Mucosa of gallbladder (tissue), 1 donor: ENCODE measurements around the gene DNAJC25. TPM values are rescaled to one million over a fixed set of nuclear protein-coding genes. Genes with fewer than 3 reads are reported as not detected.

ENCODE experiments used
- DNase-seq: peaks from one replicate; pipeline ENCODE4 v3.0.0-alpha.2; 2020; ENCODE audit warnings: low spot score
- total RNA-seq: library from RNA; stranded (reverse); gene quantifications from one replicate; pipeline ENCODE4 v1.2.1, GENCODE V29; 2021
- donor health status: DM: no; HTN: no; CAD: no.

The DNAJC25 gene
- total RNA-seq, 1 donor from 2014 or later = 6.5 TPM

DNA sequence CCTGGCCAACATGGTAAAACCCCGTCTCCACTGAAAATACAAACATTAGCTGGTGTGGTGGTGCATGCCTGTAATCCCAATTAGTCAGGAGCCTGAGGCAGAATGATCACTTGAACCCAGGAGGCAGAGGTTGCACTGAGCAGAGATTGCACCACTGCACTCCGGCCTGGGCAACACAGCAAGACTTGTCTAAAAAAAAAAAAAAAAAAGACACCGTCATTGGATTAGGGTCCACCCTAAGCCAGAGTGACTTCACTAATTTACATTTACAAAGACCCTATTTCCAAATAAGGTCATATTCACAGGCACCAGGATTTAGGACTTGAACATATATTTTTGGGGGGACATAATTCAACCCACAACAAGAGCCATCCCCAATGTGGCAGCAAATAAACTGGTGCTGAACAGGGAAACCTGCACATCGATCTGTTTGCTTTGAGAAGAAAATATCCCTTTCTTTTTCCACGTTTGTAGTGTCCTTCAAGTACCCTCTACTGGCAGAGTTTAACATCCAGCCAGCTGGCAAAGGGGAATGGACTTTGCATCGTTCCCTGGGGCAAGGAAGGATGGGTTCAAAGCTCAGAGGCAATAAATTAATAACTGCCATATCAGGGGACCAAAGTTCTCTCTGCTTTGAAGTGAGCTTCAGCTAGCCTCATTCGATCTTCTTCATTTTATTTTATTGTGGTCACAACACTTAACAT lies 3.7 kb upstream of the DNAJC25 start:
- peak; percentile 78 for DNase-seq

DNA sequence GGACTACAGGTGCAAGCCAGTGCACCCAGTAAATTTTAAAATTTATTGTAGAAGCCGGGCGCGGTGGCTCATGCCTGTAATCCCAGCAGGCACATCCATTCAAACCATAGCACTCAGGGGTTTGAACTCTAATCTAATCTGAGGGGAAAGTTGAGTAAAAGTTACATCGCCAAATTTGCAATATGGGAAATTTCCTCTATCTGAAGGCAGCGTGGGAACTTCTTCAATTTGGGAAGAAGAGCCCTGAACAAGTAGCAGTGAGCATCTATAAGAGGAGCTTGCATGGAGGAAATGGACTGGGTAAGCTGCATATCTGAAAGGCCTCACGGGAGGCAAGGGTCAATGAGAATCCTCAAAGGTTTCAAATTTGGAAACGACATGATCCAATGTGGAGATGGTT lies 2.7 kb upstream of the DNAJC25 start:
- no peak for DNase-seq

DNA sequence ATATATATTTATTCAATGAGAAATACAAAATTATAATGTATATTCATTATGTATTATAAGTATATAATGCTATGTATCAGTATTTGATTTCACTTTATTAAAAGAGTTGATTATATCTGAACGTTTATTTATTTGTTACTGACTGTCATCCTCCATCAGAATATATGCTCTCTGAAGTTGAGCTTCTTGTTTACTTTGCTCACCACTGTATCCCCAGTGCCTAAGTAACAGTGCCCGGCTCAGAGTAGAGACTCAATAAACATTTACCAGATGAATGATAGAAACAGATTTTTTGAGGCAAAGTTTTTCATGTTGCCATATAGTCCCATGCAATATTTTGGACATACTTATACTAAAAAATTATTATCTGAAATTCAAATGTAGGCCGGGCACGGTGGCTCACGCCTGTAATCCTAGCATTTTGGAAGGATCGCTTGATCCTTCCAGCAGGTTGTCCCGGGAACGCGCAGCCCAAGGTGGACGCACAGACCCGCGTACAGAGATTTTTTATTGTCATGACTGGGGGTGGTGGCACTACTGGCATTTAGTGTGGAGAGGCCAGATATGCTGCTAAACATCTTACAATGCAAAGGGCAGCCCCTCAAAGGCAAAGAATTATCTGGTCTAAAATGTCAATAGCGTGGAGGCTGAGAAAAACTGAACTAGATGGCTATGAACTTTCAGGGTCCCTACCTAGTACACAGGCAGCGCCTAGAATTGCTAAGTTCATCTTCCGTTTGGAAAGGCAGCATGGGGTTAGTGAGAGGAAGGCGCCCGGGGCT lies 761 bp upstream of the DNAJC25 start:
- DNase-seq = no peak

DNA sequence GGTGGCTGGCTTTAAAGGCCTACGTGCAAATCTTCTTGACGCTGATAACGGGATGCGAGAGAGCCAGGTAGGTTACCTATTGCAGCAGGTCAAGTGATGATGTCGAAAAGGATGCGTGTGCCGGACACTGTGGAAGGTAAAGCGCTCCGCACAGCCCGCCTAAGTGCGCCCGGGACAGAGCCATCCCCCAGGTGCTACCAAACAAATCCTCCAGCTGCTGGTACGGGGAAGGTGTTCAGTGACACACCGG lies 245 bp upstream of the DNAJC25 start:
- no peak for DNase-seq

DNA sequence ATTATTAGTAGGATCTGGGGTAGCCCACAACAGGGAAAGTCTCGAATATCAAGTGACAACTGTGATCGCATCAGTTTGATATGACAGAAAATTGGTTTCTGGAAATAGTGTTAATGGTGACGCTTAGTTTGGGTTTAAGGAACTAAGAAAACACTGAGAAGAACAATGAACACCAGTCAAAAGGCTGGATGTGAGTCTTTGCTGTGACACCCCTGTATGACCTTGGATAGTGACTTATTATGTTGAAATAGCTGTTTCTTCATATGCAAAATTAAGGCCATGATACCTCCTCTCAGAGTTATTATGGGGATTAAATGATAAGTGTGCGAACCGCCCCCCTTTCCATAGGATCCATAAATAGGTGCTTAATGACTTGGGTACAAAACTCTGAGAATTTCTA lies 926 bp downstream of the DNAJC25 start:
- DNase-seq = no peak

DNA sequence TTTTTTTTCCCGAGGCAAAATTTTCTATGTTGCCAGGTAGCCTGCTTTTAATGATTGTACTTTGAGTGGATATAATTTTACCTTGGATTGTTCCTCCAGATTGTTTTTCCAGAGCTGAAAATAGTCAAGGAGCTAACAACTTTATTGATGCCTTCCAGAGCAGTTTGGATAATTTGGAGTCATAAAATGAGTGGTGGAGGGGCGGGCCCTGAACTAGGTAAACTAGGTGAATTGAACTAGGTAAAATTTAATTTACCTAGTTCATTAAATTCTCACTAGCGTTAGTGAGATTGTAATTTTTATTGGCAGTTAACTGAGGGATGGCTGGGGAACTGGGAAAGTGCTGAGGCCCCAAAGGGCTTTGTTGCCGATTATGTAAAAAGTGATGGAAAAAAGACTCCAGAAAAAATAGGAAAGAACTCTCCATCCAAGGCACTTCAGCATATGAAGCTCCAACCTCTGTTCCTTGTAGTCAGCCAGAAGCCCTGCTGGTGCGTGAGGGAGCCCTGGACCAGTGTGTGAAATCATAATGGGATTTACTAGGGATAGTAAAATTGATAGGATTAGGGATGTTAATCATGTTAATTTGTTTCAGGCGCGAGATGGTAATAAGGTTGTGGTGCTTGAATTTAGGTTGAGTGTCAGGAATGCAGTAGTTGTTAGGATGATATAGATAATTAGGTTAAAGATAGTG lies 1.7 kb downstream of the DNAJC25 start:
- DNase-seq = no peak

DNA sequence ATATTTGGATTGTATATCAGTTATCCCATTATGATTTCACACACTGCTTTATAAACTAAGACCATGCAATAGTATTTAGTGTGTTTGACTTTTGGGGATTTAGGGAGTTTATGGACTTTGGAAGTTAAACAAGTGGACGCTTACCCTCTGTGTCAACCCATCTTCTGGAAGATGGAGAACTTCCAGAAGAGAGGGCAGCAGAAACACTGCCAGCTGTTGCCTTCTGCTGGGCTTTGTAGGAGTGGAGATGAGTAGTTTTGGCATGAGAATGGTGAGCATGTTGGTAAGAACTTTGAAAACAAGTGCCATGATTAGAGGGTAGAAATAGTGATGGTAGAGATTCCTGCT lies 2.2 kb downstream of the DNAJC25 start:
- DNase-seq = no peak

DNA sequence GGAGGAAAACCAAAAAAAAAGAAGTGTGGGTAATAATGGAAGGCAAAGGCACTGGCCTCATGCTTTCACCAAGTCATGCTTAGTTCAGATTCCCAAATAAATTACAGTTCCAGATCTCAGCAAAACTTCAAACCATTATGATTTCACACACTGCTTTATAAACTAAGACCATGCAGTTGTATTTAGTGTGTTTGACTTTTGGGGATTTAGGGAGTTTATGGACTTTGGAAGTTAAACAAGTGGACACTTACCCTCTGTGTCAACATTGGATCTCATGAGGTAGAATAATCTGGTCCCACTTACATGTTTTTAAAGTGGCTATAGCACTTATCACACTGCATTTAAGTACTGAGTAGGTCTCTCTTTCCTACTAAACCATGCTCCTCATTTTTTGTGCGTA lies 3.7 kb downstream of the DNAJC25 start:
- no peak for DNase-seq

DNA sequence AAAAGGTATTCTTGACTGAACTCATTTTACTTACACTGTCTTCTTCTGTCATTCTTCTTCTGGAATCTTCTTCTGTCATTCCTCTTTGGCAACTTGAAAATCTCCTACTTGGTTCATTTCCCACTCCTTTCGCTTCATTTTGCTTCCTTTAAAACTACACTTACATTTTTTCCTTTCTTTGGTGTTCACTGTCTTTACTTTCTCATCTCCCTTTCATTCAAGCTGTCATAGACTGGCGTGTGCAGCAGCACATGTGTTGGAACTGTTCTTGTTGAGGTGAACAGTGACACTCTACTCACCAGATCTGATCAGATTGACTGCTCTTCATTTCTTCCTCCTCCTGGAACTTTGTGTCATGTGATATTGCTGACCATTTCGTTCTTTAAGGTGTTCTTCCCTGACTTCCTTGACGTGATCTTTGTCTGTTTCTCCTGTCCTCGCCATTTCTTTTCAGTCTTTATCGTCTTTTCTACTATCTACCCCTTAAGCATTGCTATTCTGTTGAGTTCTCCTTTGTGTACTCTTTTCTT lies 6.4 kb downstream of the DNAJC25 start:
- DNase-seq = no peak

DNA sequence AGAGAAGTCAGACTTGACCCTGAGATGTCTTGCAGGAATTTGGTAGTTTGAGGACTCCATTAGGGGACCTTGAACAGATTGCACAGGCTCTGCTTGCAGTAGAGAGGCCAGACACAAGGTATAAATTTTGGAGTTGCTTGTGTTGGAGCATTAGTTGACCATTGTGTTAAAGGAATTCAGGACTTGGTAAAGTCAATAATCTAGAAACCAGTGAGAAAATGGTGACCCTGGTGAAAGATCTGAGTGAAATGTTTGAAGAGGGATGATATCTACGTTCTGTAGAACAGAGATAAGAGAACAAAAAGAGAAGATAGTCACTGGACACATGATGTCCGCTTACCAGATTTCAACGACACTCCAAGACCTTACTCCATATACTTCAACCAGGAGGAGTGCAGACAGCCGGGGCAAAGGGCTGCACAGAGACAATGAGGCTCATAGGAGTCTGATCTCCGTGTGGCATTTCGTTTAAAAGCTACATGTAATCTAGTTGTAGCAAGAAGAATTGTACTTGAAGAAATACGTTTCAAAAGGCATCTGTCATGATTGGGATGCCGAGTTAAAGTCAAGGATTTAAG lies 13.2 kb downstream of the DNAJC25 start:
- DNase-seq = no peak

DNA sequence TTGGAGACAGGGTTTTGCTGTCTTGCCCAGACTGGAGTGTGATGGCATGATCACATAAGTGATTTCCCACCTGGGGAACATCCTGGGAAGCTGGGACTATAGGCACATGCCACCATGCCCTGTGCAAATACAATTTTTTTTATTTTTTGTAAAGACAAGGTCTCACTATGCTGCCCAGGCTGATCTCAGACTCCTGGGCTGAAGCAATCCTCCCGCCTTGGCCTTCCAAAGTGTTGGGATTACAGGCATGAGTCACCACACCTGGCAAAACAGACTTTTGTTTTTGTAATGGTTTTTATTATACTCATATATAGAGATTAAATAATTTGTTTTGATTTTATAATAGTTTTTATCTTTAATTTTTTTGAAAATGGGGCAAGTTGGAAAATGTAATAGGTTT lies 14.7 kb downstream of the DNAJC25 start:
- DNase-seq = no peak

DNA sequence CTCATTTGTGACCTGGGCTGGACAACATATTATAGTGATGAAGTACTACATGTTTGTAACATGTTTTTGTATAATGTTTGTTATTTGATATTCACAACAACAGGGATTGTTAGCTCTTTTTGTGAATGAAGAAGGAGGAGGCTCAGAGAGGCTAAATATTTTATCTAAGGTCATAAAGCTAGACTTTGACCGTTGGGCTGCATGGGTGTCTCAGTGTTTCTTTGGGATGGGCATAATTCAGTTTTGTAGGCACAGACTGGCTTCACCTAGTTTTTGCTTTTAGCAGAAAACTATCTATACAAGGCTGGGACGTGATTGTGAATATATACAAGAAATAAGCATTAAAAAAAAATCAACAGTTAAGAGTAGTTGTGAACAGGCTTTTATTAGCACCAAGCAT lies 15.3 kb downstream of the DNAJC25 start:
- DNase-seq = no peak

DNA sequence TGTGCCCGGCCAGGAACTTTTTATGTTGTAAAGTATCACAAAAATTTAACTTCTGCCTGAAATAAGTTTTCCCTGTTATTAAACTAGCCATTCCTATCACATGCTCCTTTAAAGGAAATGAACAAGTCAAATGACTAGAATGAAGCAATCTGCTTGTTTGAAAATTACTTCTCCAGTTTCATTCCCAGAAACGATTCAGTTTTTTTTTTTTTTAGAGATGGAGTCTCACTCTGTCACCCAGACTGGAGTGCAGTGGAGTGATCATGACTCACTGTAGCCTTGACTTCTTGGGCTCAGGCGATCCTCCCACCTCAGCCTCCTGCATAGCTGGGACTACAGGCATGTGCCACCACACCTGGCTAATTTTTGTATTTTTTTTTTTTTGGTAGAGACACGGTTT lies 16.9 kb downstream of the DNAJC25 start:
- DNase-seq = no peak

DNA sequence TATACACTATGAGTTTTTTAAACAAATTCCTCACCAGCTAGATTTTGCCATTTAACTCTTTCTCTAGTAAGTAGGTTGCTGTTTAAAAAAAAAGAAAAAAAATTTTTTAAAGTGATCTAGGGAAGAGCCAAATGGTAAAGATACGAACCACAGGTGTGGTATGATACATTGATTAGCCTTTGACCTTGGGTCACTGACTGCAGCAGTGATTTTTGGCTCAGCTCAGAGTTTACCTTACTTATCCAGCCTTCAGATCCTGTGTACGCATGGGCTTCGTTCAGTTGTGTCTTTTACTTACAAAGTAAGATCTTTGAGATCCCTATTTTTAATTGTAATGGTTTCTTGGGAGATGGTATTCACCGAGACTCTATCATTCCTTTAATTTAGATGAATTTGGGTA lies 17.9 kb downstream of the DNAJC25 start:
- DNase-seq = no peak

DNA sequence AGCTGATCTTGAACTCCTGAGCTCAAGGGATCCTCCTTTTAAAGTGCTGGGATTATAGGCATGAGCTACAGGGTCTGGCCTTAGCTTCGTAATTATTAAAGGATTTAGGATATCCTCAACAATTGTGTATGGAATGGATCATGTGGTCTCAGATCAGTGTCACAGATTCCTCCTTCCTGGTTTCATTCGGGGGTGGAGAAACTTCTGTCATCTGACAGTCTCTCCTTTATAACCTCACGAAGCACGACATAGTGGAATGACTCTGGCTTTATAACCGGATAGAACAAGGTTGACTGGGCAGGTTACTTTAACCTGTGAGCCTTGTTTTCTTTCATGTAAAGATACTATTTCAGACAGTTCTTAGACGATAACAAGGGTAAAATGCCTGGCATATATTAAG lies 25.9 kb downstream of the DNAJC25 start:
- no peak for DNase-seq

DNA sequence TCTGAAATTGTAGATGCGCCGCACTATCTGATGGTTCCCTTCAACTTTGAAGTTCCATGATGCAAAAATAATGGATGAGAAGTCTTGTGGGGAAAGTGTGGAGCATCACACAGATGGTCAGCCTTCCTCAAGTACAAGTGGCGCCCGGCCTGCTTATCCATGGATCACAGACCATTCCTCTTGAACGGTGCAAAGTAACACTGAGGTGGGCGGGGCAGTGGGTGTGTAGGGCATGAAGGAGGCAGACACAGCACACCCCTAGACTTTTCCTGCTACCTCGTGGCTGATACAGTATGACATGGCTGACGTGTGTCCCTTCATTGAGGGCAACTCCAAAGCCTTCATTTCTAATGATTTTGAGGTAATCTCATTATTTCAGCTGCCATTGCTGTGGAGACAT lies 27.8 kb downstream of the DNAJC25 start:
- DNase-seq = no peak

DNA sequence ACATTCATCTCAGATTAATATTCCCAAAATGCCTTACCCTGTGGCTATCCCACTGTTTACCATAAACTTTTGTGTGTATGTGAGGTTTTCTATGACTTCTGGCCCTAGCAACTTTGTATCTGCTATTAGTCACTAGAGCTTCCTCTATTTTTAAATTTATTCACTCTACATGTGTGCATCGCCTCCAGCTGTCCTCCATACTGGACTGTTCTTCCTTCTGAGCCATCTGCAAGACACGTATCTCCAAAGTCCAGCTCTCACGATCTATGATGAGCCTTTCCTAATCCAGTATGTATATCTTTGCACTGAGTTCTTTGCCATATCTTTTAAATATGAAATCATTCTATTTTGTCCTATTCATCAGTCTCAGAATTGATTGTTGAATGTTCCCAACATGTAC lies 28.6 kb downstream of the DNAJC25 start:
- DNase-seq = no peak

DNA sequence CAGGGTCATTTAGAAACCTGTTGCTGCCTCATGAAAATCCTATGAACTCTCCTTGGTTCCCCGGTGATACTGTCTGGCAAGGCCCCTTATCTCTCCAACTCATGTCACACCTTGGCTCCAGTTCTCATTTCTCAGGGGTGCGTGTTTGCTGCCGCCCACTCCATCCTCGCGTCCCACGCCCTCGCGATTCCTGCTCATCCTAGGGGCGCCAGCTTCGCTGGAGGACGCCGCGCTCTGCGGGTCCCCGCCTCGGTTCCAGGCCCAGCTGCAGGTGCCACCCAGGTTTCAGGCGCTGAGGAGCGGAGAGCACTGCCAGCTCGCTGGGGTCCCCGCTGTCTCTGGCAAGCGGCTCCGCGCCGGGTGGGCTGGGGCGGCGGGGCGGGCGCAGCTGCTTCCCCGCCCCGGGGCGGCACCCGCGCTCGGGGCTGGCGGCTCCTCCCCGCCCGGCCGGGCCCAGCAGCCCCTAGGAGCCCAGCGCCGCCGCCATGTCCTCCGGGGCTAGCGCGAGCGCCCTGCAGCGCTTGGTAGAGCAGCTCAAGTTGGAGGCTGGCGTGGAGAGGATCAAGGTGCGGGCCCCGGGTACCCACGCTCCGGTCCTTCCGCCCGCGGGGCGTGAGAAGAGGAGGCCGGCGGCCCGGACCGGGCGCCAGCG lies 30.1 kb downstream of the DNAJC25 start, which contains the start of gene GNG10:
TSS of gene GNG10 (plus strand) at position 456 of the 652 bp plus-strand sequence. CDS start at position 486, 30 bp downstream.
- DNase-seq = peak; percentile 46

DNA sequence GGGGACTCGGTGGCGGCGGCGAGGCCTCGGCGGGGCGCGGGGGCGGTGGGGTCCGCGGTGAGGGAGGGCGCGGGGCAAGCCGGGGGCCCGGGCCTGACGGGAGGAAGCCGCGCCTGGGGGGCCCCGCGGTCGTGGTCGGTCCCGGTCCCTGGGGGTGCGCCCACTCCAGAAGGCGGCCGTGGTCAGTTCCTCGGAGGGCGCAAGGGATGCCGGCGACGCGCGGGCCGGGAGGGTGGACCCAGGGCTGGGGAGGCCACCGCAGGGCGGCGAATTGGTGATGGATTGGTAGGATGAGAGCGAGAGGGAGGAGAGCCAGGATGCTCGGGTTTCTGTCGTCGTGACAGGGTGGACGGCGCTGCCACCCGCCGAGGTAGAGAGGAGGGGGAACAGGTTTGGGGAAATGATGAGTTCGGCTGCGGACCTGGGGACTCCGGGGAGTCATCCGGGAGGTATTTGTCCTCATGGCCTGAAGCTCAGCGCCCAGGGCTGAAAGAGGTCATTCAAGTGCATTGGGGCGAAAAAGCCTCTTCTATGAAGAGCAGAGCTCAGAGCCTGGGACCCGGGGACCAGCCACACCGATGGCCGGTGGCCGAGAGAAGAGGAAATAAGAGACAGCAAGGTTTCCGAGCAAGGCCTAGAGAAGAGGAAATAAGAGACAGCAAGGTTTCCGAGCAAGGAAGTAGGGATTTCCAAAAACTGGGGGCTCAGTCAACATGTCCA lies 30.8 kb downstream of the DNAJC25 start:
- no peak for DNase-seq

DNA sequence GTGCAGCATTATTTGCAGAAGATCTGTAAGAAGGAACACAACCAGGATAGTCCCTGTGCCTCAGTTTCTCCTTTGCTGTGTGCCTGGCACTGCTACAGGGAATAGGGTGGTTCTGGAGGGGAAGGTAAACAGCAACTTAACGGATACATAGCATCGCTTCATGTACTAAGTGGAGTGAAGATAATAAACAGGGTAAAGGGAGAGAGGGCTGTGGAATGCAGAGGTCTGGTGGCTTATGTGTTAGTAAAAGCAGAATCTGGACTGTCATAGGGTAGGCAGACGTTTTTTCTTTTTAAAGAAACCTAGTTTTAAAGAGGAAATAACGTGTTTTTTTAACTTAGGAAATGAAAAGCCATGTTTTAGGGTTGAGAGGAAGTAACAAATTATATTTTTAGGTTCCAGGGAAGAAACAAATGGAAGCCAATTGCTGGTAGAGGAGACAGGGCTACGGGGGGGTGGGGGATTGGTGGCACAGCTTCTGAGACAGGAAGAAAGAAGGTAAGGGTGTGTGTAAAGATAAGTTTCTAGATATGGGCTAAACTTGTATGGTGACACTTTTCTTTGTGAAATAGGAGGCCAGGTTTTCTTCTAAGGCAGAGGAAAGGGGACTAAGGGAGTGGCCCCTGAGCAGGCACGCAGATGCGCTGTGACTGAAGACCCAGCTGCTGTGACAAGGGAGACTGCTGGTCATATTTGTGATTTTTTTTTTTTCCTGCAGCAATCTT lies 31.6 kb downstream of the DNAJC25 start:
- DNase-seq = no peak
